HG02642 (cell line): Measurements from ENCODE around the gene SLC30A1.
"Not testable (repeated sequence)": the region's sequence is repeated elsewhere in the genome, so short reads cannot be mapped to it uniquely, and the experiment has no call there.

Source experiments
- ATAC-seq: cut with Tn5 transposase; IDR thresholded peaks from one replicate; pipeline ENCODE4 v1.9.1; 2021; ENCODE audit warnings: mild to moderate bottlenecking; ENCODE audit not compliant: unreplicated experiment, poor library complexity

SLC30A1 gene

DNA sequence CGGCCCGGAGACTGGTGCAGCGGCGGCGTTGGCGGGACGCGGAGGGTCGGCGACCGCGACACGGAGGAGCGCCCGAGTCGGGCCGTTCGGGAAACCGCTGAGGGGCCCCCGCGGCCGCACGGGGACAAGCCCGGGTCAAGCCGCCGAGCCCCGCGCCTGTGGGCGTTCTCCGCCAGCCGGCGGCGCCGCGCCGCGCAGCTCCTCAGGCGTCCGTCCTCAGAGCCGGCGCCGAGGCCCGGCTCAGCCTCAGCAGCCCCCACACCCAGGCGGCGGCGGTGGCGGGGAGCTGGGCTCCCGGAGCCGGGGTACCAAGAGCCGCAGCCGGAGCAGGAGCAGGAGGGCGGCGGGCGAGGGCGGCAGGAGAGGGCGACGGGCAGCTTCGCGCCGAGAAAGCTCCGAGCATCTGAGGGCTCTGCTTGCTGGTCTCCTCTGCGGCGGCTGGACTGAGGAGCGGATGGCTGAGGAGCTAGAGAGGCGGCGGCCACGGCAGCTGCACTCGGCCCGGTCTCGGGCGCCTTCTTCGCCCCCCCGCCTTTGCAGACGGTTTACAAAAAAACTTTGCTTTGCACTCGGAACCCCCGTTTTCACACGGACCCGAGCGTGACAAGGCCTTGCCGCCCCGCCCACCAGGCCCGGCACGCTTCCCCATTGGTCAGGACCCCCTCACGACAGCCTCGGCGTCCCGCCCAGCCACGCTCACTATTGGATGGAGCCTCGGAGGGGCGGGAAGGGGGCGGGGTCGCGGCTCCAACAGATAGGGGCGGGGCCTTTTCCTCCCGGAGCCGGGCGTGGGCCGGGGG, at the start of gene SLC30A1:
Gene SLC30A1 (minus strand): TSS at position 522 of the 800 bp plus-strand sequence. CDS start 549 bp downstream, outside the sequence.
- peak; percentile 88 for ATAC-seq

DNA sequence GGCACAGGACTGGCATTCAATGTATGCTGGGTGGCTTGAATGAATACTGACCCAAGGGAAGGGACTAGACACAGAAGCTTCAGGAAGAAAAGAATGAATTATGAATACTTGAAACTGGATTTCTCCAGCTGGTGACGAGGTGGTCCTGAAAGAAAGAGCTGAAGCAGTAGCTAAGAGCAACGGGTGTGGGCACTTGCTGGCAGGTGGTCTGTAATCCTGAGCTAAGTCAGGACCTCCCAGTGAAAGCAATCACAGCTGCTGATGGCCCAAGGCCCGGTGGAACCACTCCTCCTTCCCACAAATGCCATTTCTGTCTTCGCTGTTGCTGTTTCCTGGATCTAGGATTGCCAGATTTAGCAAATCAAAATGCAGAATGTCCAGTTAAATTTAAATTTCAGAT, 49.5 kb upstream of the SLC30A1 start:
- no peak for ATAC-seq

DNA sequence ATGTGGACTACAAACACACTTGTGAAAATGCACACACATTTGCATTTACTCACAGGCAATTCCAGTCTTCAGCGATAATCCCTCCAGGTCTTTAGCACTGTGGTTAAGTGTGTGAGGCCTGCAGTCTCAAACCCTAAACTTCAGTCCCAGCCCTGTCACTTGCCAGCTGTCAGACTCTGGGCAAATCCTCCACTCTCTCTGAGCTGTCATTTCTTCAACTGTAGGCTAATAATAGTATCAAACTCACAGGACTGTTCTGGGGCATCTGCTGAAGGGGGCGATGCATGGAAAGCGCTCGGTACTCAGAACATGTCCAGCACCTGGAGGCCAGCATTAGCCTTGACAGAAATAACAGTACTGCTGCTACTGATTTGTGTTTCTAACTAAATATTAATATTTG, 48.3 kb upstream of the SLC30A1 start:
- no peak for ATAC-seq

- ATAC-seq, result not testable (repeated sequence)
Observed at GRCh38 chr1:211625866-211626265, 46.9 kb upstream of the SLC30A1 start.

DNA sequence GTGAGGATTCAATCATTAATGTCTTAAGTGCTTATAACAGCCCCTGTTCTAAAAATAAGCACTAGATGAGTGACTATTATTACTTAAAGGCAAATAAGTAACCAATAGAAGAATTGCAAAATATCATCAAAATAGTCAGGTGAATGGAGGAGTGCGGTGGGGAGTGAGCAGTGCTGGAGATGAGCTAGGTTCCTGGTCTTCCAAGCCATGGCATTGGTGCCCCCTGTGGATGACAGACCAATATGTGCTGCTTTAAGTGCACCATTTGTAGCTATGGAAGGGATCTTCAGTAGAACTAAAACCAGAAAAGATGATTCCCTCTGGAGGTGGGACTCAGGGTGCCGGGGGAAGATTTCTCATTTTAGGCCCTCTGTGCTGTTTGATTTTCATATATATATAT, 46.1 kb upstream of the SLC30A1 start:
- ATAC-seq, result no peak

GRCh38 chr1:211623515-211623914, 44.6 kb upstream of the SLC30A1 start:
- ATAC-seq, result no peak

DNA sequence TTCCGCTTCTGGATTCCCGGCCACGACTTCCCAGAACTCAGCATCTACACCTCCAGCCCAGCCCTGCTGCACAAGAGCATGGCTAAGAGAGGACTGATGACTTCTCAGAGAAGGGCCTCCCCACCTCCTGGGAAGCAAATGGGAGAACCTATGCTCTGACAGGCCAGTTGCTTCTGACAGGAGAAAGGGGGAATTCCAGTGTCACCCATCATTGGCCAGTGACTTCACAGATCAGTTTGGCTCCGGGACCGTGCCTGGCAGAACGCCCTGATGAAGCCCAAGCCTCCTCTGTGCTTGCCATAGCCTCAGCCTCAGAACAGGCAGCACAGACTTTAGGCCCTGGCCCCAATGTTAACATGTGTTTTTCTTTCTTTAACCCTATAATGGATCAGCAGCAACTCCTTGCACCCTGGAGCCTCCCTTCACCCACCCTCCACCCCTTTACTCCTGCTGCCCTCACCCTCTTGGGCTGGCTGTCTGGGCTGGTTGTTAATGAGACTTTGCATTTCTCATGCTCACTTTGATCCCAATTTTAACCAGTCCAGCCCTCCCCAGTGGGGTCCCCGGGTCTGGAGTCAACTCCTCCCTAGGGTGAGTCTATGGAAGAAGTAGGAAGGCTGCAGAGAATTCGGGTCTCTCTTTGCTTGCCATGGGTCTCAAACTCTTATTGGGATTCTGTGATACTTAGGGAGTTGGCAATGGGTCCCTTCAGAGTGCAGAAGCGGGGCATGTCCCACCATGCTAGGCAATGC, 42.7 kb upstream of the SLC30A1 start:
- no peak for ATAC-seq

- ATAC-seq, result no peak
Observed at GRCh38 chr1:211620097-211620496, 41.1 kb upstream of the SLC30A1 start.

- ATAC-seq, result no peak
Observed at GRCh38 chr1:211619033-211619996, 40.4 kb upstream of the SLC30A1 start.

- ATAC-seq, result no peak
Observed at GRCh38 chr1:211616965-211617297, 38.0 kb upstream of the SLC30A1 start.

DNA sequence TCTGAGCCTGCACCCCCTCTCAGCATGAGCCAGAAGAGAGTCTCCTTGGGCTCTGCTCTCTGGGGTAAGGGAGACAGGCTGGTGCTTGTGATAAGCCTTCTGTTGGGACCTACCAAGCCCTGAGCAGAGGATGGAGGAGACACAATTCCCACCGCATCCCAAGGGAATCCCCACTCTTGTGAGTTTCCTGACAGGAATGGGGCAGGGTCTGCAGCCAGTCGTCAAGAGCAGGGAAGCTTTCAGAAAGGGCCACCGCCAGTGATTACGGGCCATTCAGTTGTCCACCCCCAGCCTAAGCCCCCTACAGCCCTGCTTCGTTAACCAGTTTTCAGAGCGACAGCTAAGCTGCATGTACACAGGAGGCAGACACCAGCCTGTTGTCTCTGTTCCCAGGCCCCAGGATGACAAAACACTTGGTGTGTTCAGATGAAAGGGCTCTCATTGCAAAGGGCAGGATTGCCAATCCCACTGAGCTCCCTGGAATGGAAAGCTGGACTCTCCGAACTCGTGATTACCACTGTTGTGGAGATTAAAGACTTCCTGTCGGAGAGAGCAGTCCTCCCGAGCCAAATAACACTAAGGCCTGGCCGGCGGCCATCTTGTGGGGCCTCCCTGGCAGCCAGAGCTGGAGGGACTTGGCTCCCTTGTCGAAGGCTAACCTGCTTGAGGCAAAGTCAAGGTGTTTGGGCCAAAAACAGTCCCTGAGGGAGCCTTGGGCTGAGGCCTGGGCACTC, 37.4 kb upstream of the SLC30A1 start:
- ATAC-seq, result no peak

GRCh38 chr1:211614615-211615014, 35.7 kb upstream of the SLC30A1 start:
- ATAC-seq, result no peak

DNA sequence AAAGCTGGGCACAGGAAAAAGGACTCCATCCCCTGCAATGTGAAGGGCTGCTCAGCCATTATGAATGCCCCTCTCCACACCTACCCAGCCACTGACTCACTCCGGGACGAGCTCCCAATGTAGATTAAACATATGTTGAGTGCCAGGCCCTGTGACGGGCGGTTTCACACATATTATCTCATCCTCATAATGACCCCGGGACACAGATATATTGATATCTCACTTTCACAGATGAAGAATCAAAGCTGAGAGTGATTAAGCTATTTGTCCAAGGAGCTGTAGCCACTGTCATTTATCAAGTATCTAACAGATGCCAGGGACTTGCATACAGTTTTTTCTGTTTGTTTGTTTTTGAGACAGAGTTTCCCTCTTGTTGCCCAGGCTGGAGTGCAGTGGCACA, 35.0 kb upstream of the SLC30A1 start:
- ATAC-seq, result no peak

- ATAC-seq, result no peak
Observed at GRCh38 chr1:211613108-211613947, 34.4 kb upstream of the SLC30A1 start.

- ATAC-seq, result no peak
Observed at GRCh38 chr1:211612786-211613107, 33.8 kb upstream of the SLC30A1 start.

- ATAC-seq, result no peak
Observed at GRCh38 chr1:211611818-211612217, 32.9 kb upstream of the SLC30A1 start.

DNA sequence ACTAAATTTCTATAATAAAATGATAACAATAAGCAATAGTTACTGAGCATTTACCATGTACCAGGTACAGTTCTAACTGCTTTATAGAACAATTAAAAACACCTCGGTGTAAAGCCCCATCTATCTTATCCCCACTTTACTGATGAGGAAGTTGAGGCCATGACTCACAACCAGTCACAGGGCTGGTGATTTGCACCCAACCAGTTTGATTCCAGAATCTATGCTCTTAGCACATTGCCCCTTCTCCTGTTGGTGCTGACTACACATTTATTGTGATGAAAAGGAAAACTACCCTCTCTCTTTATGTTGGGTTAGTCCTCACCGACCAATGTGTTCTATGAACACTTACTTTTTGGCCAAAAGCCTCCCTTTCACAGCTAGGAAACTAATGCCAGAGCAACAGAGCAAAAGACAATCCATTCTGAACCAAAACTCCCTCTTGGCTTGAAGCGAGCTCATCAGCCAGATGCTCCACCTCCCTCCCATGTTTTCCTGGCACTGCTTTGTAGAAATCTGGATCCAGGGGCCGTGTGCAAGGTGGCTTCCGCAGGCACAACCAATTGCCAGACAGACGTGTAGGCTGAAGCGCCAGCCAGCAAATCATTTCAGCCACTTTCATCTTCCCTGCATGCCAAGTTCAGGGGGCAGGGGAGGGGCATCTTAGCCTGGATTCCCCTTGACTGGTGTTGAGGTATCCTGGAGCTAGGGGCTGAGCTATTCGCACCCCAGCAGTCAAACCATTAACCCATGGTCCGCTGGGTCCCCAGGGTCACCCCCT, 32.0 kb upstream of the SLC30A1 start:
- no peak for ATAC-seq
